Heart left ventricle (tissue), 16 donors: ENCODE data around the gene OR2K2. TPM values are rescaled to one million over a fixed set of nuclear protein-coding genes. Genes with fewer than 3 reads are reported as not detected.

Experiments
- ATAC-seq, 4 donors: fragments of 200-7000 bp; cut with Tn5 transposase; one replicate each; pipeline ENCODE4 v1.9.1; 2020 to 2022; ENCODE audit warnings: moderate library complexity in 4 of 4, mild to moderate bottlenecking in 3 of 4, moderate number of reproducible peaks in 1 of 4
- DNase-seq, 5 donors: peaks; one replicate each; pipeline ENCODE4 v3.0.0-alpha.2; 2020
- H3K27ac ChIP-seq, 12 donors: fragments of 200-600 bp; sonication (generic) in 4 of 12; one replicate each; pipeline versions ENCODE4 v1.5.0 to v1.8.0; 2016 to 2022; ENCODE audit warnings: mild to moderate bottlenecking in 2 of 12
- H3K27me3 ChIP-seq, 9 donors: fragments of 200-600 bp; sonication (generic) in 2 of 9; one replicate each; pipeline versions ENCODE4 v1.5.1 to v1.8.0; 2016 to 2022; ENCODE audit warnings: mild to moderate bottlenecking in 3 of 9
- H3K36me3 ChIP-seq, 9 donors: fragments of 200-600 bp; sonication (generic) in 2 of 9; one replicate each; pipeline versions ENCODE4 v1.5.0 to v1.8.0; 2018 to 2022; ENCODE audit warnings: mild to moderate bottlenecking in 2 of 9
- H3K4me1 ChIP-seq, 12 donors: fragments of 200-600 bp; sonication (generic) in 4 of 12; one replicate each; pipeline versions ENCODE4 v1.5.0 to v1.8.0; 2016 to 2022; ENCODE audit warnings: mild to moderate bottlenecking in 3 of 12
- H3K4me3 ChIP-seq, 12 donors: fragments of 200-600 bp; sonication (generic) in 4 of 12; one replicate each; pipeline versions ENCODE4 v1.5.0 to v1.8.0; 2017 to 2022; ENCODE audit warnings: mild to moderate bottlenecking in 9 of 12, moderate library complexity in 4 of 12
- H3K9me3 ChIP-seq, 12 donors: fragments of 200-600 bp; sonication (generic) in 4 of 12; one replicate each; pipeline versions ENCODE4 v1.5.0 to v1.8.0; 2016 to 2022; ENCODE audit warnings: mild to moderate bottlenecking in 1 of 12
- CTCF ChIP-seq, 12 donors: fragments of 200-600 bp; sonication (generic) in 4 of 12; IDR thresholded peaks; one replicate each; pipeline versions ENCODE4 v1.5.0 to v1.8.0; 2018 to 2022; ENCODE audit warnings: antibody characterized with exemption in 12 of 12, mild to moderate bottlenecking in 5 of 12
- POLR2A ChIP-seq, 2 donors: fragments of 450-650 bp; IDR thresholded peaks; one replicate each; pipeline ENCODE4 v1.6.1; 2017; ENCODE audit warnings: antibody characterized with exemption in 2 of 2, mild to moderate bottlenecking in 2 of 2, moderate library complexity in 2 of 2
- WGBS, 4 donors: extraction: QIAGEN DNeasy Blood & Tissue Kit in 2 of 4; methylation state at CpG; one replicate each; pipeline versions ENCODE4 v1.1.5 to v1.1.7; 2013 to 2018; 5-methylcytosine and 5-hydroxymethylcytosine counted together
- intact Hi-C, 10 donors: fragments of 100-400 bp; cut with DNase I; formaldehyde crosslinking; loops; one replicate each; pipeline versions ENCODE4 v1.11.1 to v1.14.2; 2022
- long read RNA-seq, 3 donors: library from polyadenylated mRNA; unstranded; transcript quantifications; one replicate each; pipeline ENCODE4 v2.0.0, GENCODE V29; 2020 to 2021
- polyA plus RNA-seq, 2 donors: library from polyadenylated mRNA; stranded (reverse); fragments of 200-250 nt; gene quantifications; one replicate each; pipeline ENCODE4 v1.2.3, GENCODE V29; 2013
- total RNA-seq, 9 donors: library from RNA; depleted of rRNA in 2 of 9; stranded (reverse); fragments of >200 nt in 2 of 9; fragmentation: NEBNext Ultra II Directional in 3 of 9; extraction: Animal tissue kit (Norgen Biotek cat#: 25700) in 3 of 9; gene quantifications; one replicate each; pipeline versions ENCODE4 v1.1.0 to v1.2.4, GENCODE V29; 2016 to 2023
- donor health status: ischemic (EF 13 %, LVEDD 7.1; RV severe dilation, severe dysfunction).
- donor health status: healthy with polysubstance abuse.
- donor health status: DM: no; HTN: yes; CAD: no.
- donor health status: DM: no; HTN: no; CAD: no.
- donor health status: ischemic (EF 25% LVEDD 6.9; RV normal size, moderate dysfunction).
- donor health status: ischemic (EF 25% LVEDD 5.7; RV mildly dilated, moderate dysfunction).
- donor health status: healthy.
- donor health status: DM: yes; HTN: yes; CAD: no.
- donor health status: ischemic (EF 35%, LVEDD 5.7; RV mildly dilated, moderate dysfunction).
- donor health status: nonischemic (EF 11% LVEDD 7.7; RV severe dilation, severe dysfunction).
- donor health status: DM: yes; HTN: yes; CAD: no.
- donor health status: PGD.
- donor health status: ischemic (EF 29% LVEDD 5.4; RV normal size, mild dysfunction).
- donor health status: nonischemic (EF 23%, LVEDD 6.1; RV moderate dilation, normal function).

Gene OR2K2
- under 1 TPM in 1 of 9 donors, not detected in 8; 0.25 TPM for total RNA-seq
- polyA plus RNA-seq: not detected
- long read RNA-seq, donor 1: 0 reads
- long read RNA-seq, donor 2: 0 reads
- long read RNA-seq, donor 3: 0 reads

- 84 to 87% (median 86%) methylated on average over 4 of the region's 4 CpGs for WGBS, 4 donors
- no peaks in the 10 kb centered on the region for H3K9me3 ChIP-seq
- TF ChIP-seq POLR2A (IDR thresholded peaks at IDR 0.05) (no peak), CTCF (IDR thresholded peaks at IDR 0.05) (no peak)
- intact Hi-C loops: no loop called here
- H3K36me3 ChIP-seq: no peaks in the 10 kb centered on the region
- ATAC-seq (no peak), DNase-seq (no peak)
- H3K27ac ChIP-seq: no peak within 1 kb of the TSS
- no peak within 1 kb of the TSS for H3K4me3 ChIP-seq
- H3K27me3 ChIP-seq: peaks cover 0 to 6% (median 0%) of the 10 kb centered on the region in 9 donors
- no peaks in the 10 kb centered on the region for H3K4me1 ChIP-seq
Observed at GRCh38 chr9:111330124-111330523, at the start of gene OR2K2. Gene OR2K2 (minus strand): TSS chr9:111330224. CDS start chr9:111328433, 1,791 bp downstream.

GRCh38 chr9:111375817-111376564 is 46.0 kb upstream of the OR2K2 start:
- ATAC-seq: no peak
- Histone ChIP-seq H3K27me3 (no peaks in the 10 kb centered on the region), H3K27ac (no peak overlapping the region), H3K4me3 (no peak overlapping the region), H3K9me3 (no peaks in the 10 kb centered on the region), H3K4me1 (peaks cover 0 to 4% (median 0%) of the 10 kb centered on the region in 12 donors), H3K36me3 (peaks cover 3 to 100% (median 98%) of the 10 kb centered on the region in 9 donors)
- intact Hi-C loops: loop anchor here in 3 of 10 donors (10.0 kb wide), 1 partner anchor 49 kb away; no protein-coding TSS in a partner anchor
- no peak for TF ChIP-seq CTCF (IDR thresholded peaks at IDR 0.05)
- no peak for TF ChIP-seq POLR2A (IDR thresholded peaks at IDR 0.05)
- DNase-seq: no peak
- WGBS, 4 donors: 96 to 97% (median 96%) methylated on average over 3 of the region's 3 CpGs

GRCh38 chr9:111375062-111375461 is 45.0 kb upstream of the OR2K2 start:
- WGBS, 4 donors: 94 to 99% (median 96%) methylated on average over 2 of the region's 2 CpGs
- DNase-seq (no peak), ATAC-seq (no peak)
- Histone ChIP-seq H3K4me3 (no peak overlapping the region), H3K4me1 (no peaks in the 10 kb centered on the region), H3K27ac (no peak overlapping the region), H3K27me3 (no peaks in the 10 kb centered on the region), H3K9me3 (no peaks in the 10 kb centered on the region), H3K36me3 (peaks cover 3 to 100% (median 98%) of the 10 kb centered on the region in 9 donors)
- intact Hi-C loops: loop anchor here in 3 of 10 donors (10.0 kb wide), 1 partner anchor 50 kb away; no protein-coding TSS in a partner anchor
- TF ChIP-seq CTCF (IDR thresholded peaks at IDR 0.05) (no peak), POLR2A (IDR thresholded peaks at IDR 0.05) (no peak)

GRCh38 chr9:111372297-111372696 is 42.3 kb upstream of the OR2K2 start:
- Histone ChIP-seq H3K27me3 (no peaks in the 10 kb centered on the region), H3K36me3 (peaks cover 2 to 100% (median 98%) of the 10 kb centered on the region in 9 donors), H3K27ac (no peak overlapping the region), H3K4me3 (no peak overlapping the region), H3K9me3 (no peaks in the 10 kb centered on the region), H3K4me1 (no peaks in the 10 kb centered on the region)
- DNase-seq (no peak), ATAC-seq (no peak)
- 96 to 98% (median 97%) methylated on average over 6 of the region's 6 CpGs for WGBS, 4 donors
- intact Hi-C loops: loop anchor here in 3 of 10 donors (10.0 kb wide), 1 partner anchor 53 kb away; no protein-coding TSS in a partner anchor
- TF ChIP-seq CTCF (IDR thresholded peaks at IDR 0.05) (no peak), POLR2A (IDR thresholded peaks at IDR 0.05) (no peak)
